OCI-LY3 (cell line): ENCODE results near the gene ASTN1.

Source experiments
- H2AFZ ChIP-seq: fragments of 200-600, 300-600 bp; shearing (Covaris generic); 2 replicates; pipeline ENCODE4 v1.6.0; 2014; ENCODE audit warnings: antibody characterized with exemption, low read depth, low read length
- H3K27ac ChIP-seq: fragments of 200-600, 300-600 bp; sonication (generic); 2 replicates; pipeline ENCODE4 v1.5.1; 2014; ENCODE audit warnings: mild to moderate bottlenecking, low read length, moderate library complexity, mixed read lengths
- H3K27me3 ChIP-seq: fragments of 200-600, 300-600 bp; sonication (generic); 2 replicates; pipeline ENCODE4 v1.6.1; 2014; ENCODE audit warnings: low read depth, low read length, mixed read lengths
- H3K36me3 ChIP-seq: fragments of 200-600, 300-600 bp; sonication (generic); replicated peaks from 2 replicates; pipeline ENCODE3; 2014; ENCODE audit warnings: low read depth, low read length, mixed read lengths
- H3K4me1 ChIP-seq: fragments of 300-600, 200-600 bp; sonication (generic); 2 replicates; pipeline ENCODE4 v1.6.1; 2014; ENCODE audit warnings: low read length, mixed read lengths
- H3K4me2 ChIP-seq: fragments of 200-600, 300-600 bp; sonication (generic); 2 replicates; pipeline ENCODE4 v1.6.1; 2014; ENCODE audit warnings: low read length, mixed read lengths
- H3K4me3 ChIP-seq: fragments of 300-600, 200-600 bp; sonication (generic); 2 replicates; pipeline ENCODE4 v1.5.1; 2014; ENCODE audit warnings: antibody characterized with exemption, mild to moderate bottlenecking, low read length, moderate library complexity
- H3K79me2 ChIP-seq: fragments of 300-600, 200-600 bp; shearing (Covaris generic); 2 replicates; pipeline ENCODE4 v1.6.1; 2014; ENCODE audit warnings: mild to moderate bottlenecking, low read length, mixed read lengths
- H3K9ac ChIP-seq: fragments of 300-600, 200-600 bp; shearing (Covaris generic); 2 replicates; pipeline ENCODE4 v1.6.0; 2014; ENCODE audit warnings: mild to moderate bottlenecking, low read length, moderate library complexity
- H3K9me3 ChIP-seq: fragments of 200-600, 300-600 bp; shearing (Covaris generic); 2 replicates; pipeline ENCODE4 v1.6.1; 2014; ENCODE audit warnings: low read length, mixed read lengths; ENCODE audit not compliant: insufficient read depth
- H4K20me1 ChIP-seq: fragments of 200-600, 300-600 bp; sonication (generic); 2 replicates; pipeline ENCODE4 v1.6.1; 2016; ENCODE audit warnings: low read length, mixed read lengths; ENCODE audit not compliant: insufficient read depth
- EZH2phosphoT487 ChIP-seq: fragments of 200-600 bp; shearing (Covaris generic); IDR thresholded peaks from 2 replicates; pipeline ENCODE4 v1.6.1; 2018; ENCODE audit warnings: antibody characterized with exemption, mixed run types, low read depth
- TF ChIP-seq, protein P1 (sequence below): fragments of 200-600, 300-600 bp; sonication (generic); IDR thresholded peaks from 2 replicates; pipeline ENCODE4 v1.5.1; 2014; ENCODE audit warnings: antibody characterized with exemption, low read length, low read depth

ASTN1 gene

DNA sequence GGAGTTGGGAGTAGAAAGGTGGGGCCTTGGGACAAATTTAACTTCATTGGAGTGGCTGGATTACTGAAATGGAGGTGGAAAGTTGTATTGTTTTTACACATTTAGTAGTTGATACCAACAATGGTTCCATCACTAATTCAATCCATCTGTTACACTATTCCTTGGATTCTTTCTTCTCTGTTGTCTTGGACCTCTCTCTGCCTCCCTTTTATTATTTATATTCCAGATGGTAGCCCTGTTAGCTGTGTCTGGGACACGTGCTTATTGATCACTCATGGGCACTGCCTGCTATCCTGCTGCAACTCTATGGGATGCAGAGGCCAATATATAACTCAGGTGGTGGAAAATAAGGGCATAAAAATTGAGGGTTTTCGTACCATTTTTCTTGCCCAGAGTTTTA lies 355.2 kb downstream of the ASTN1 start:
- no peak overlapping the region for H3K9ac ChIP-seq

More for the DNA sequence above, 355.2 kb downstream of the ASTN1 start:
- Histone ChIP-seq H3K4me3 (no peak overlapping the region), H3K36me3 (no peaks in the 10 kb centered on the region), H3K27ac (no peak overlapping the region), H3K9me3 (no peaks in the 10 kb centered on the region), H4K20me1 (no peaks in the 10 kb centered on the region), H3K27me3 (peaks cover 16% of the 10 kb centered on the region; the same call in 1 of the 2 replicates), H2AFZ (no peak overlapping the region), H3K4me1 (peaks cover 6% of the 10 kb centered on the region; the same call in 1 of the 2 replicates), H3K4me2 (no peak overlapping the region), H3K79me2 (no peaks in the 10 kb centered on the region)
- TF ChIP-seq, protein P1, sequence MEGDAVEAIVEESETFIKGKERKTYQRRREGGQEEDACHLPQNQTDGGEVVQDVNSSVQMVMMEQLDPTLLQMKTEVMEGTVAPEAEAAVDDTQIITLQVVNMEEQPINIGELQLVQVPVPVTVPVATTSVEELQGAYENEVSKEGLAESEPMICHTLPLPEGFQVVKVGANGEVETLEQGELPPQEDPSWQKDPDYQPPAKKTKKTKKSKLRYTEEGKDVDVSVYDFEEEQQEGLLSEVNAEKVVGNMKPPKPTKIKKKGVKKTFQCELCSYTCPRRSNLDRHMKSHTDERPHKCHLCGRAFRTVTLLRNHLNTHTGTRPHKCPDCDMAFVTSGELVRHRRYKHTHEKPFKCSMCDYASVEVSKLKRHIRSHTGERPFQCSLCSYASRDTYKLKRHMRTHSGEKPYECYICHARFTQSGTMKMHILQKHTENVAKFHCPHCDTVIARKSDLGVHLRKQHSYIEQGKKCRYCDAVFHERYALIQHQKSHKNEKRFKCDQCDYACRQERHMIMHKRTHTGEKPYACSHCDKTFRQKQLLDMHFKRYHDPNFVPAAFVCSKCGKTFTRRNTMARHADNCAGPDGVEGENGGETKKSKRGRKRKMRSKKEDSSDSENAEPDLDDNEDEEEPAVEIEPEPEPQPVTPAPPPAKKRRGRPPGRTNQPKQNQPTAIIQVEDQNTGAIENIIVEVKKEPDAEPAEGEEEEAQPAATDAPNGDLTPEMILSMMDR = no peak
- TF ChIP-seq EZH2phosphoT487 = no peak
